Loucy (cell line): ENCODE measurements around the gene AFF4.

Experiments used
- EZH2phosphoT487 ChIP-seq: fragments of 200-600 bp; IDR thresholded peaks from 2 replicates; pipeline ENCODE4 v1.6.1; 2018; ENCODE audit warnings: antibody characterized with exemption, mild to moderate bottlenecking, moderate library complexity, borderline replicate concordance
- TF ChIP-seq, protein P1 (sequence below): fragments of 200-600 bp; sonication (generic); conservative IDR thresholded peaks from 2 replicates; pipeline ENCODE4 v1.5.1; 2014; ENCODE audit warnings: mild to moderate bottlenecking, antibody characterized with exemption, low read length

GRCh38 chr5:132829742-132830435, 133.5 kb downstream of the AFF4 start:
- TF ChIP-seq, protein P1, sequence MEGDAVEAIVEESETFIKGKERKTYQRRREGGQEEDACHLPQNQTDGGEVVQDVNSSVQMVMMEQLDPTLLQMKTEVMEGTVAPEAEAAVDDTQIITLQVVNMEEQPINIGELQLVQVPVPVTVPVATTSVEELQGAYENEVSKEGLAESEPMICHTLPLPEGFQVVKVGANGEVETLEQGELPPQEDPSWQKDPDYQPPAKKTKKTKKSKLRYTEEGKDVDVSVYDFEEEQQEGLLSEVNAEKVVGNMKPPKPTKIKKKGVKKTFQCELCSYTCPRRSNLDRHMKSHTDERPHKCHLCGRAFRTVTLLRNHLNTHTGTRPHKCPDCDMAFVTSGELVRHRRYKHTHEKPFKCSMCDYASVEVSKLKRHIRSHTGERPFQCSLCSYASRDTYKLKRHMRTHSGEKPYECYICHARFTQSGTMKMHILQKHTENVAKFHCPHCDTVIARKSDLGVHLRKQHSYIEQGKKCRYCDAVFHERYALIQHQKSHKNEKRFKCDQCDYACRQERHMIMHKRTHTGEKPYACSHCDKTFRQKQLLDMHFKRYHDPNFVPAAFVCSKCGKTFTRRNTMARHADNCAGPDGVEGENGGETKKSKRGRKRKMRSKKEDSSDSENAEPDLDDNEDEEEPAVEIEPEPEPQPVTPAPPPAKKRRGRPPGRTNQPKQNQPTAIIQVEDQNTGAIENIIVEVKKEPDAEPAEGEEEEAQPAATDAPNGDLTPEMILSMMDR = peak; percentile 58
- TF ChIP-seq EZH2phosphoT487 = no peak
